ENCODE data around the gene GPATCH1.

GPATCH1 gene

DNA sequence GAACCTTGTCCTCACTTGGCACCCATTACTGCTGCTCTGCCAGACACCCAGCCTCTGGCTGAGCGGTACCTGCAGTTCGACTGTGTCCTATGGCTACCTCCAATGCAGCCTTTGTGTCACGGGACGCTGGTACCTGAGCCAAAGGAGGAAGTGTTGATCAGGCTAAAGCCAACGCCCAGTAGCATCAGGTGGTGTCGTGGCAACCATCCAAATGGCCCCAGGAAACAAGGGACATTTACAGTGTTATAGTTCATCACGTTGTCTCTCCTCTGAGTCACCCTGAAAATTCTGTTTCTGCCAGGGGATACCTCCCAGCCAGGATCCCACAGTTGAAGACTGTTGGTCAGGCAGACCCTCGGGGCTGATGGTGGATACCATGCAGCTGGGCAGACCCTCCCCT is 26.4 kb upstream of the GPATCH1 start:
- Histone ChIP-seq H3K36me3 (ENCODE audit: low read length) (no peaks in the 10 kb centered on the region), H3K9ac (ENCODE audit: low read length) (no peak overlapping the region), H3K4me2 (ENCODE audit: low read depth, low read length, poor library complexity, severe bottlenecking) (no peak overlapping the region), H3K27ac (ENCODE audit: low read depth, low read length) (no peak overlapping the region), H2AFZ (ENCODE audit: low read depth, low read length, severe bottlenecking) (no peak overlapping the region), H3K27me3 (ENCODE audit: low read length) (no peaks in the 10 kb centered on the region), H3F3A (ENCODE audit: insufficient read depth) (no peaks in the 10 kb centered on the region), H3K9me3 (ENCODE audit: insufficient read depth, low read length) (no peaks in the 10 kb centered on the region), H3K9me2 (replicated peaks; ENCODE audit: insufficient read depth, low read length) (no peaks in the 10 kb centered on the region), H3K79me2 (ENCODE audit: insufficient read depth, low read length) (peaks cover 12% of the 10 kb centered on the region; the same call in 1 of the 2 replicates), H3K4me3 (ENCODE audit: insufficient read depth, low read length, poor library complexity, severe bottlenecking) (no peak overlapping the region), H4K20me1 (ENCODE audit: low read depth, low read length) (no peaks in the 10 kb centered on the region; the same call in 1 of the 2 replicates)
- TF ChIP-seq, protein P1, sequence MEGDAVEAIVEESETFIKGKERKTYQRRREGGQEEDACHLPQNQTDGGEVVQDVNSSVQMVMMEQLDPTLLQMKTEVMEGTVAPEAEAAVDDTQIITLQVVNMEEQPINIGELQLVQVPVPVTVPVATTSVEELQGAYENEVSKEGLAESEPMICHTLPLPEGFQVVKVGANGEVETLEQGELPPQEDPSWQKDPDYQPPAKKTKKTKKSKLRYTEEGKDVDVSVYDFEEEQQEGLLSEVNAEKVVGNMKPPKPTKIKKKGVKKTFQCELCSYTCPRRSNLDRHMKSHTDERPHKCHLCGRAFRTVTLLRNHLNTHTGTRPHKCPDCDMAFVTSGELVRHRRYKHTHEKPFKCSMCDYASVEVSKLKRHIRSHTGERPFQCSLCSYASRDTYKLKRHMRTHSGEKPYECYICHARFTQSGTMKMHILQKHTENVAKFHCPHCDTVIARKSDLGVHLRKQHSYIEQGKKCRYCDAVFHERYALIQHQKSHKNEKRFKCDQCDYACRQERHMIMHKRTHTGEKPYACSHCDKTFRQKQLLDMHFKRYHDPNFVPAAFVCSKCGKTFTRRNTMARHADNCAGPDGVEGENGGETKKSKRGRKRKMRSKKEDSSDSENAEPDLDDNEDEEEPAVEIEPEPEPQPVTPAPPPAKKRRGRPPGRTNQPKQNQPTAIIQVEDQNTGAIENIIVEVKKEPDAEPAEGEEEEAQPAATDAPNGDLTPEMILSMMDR (IDR thresholded peaks at IDR 0.05; ENCODE audit: insufficient read depth, low read length, poor library complexity, severe bottlenecking) = no peak
- no peak for TF ChIP-seq EZH2phosphoT487 (conservative IDR thresholded peaks at IDR 0.05; ENCODE audit: low read length)

DNA sequence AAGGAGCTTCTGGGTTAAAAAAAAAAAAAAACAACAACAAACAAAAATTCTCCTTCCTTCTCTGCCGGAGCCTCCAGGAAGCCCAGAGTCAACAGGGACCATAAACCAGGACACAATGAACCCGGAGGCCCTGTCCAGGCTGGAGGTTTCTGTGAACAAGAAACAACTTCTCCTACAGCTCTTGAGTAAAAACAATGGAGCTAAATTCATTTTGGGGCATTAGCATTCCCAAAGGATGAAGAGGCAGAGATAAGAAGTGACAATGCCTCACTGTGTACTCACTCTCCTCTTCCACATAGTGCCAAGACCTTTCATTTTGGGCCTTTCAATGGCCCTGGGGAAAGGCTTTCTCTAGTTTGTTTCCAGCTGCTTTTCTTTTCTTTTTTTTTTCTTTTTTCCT is 25.3 kb upstream of the GPATCH1 start:
- Histone ChIP-seq H3K27me3 (ENCODE audit: low read length) (no peaks in the 10 kb centered on the region), H3K9me3 (ENCODE audit: insufficient read depth, low read length) (no peaks in the 10 kb centered on the region), H3K4me2 (ENCODE audit: low read depth, low read length, poor library complexity, severe bottlenecking) (no peak overlapping the region), H3K36me3 (ENCODE audit: low read length) (no peaks in the 10 kb centered on the region), H3K27ac (ENCODE audit: low read depth, low read length) (no peak overlapping the region), H3K9ac (ENCODE audit: low read length) (no peak overlapping the region), H3K4me3 (ENCODE audit: insufficient read depth, low read length, poor library complexity, severe bottlenecking) (no peak overlapping the region), H3K9me2 (replicated peaks; ENCODE audit: insufficient read depth, low read length) (no peaks in the 10 kb centered on the region), H2AFZ (ENCODE audit: low read depth, low read length, severe bottlenecking) (no peak overlapping the region), H3F3A (ENCODE audit: insufficient read depth) (no peaks in the 10 kb centered on the region), H4K20me1 (ENCODE audit: low read depth, low read length) (no peaks in the 10 kb centered on the region; the same call in 1 of the 2 replicates), H3K79me2 (ENCODE audit: insufficient read depth, low read length) (peaks cover 12% of the 10 kb centered on the region; the same call in 1 of the 2 replicates)
- TF ChIP-seq, protein P1 (IDR thresholded peaks at IDR 0.05; ENCODE audit: insufficient read depth, low read length, poor library complexity, severe bottlenecking) = no peak
- TF ChIP-seq EZH2phosphoT487 (conservative IDR thresholded peaks at IDR 0.05; ENCODE audit: low read length) = no peak

DNA sequence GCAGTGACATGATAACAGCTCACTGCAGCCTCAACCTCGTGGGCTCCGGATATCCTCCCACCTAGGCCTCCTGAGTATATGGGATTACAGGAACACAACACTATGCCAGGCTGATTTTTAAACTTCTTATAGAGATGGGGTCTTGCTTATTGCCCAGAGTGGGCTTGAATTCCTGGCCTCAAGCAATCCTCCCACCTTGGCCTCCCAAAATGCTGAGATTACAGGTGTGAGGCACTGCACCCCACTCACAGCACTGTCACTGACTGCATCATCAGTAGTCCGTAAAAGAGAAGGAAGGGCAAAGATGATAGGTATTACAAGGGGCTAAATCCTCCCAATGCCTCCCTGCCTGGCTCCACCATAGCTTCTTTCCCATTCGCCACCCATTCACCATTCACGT is 20.4 kb upstream of the GPATCH1 start:
- no peaks in the 10 kb centered on the region for H3K36me3 ChIP-seq (ENCODE audit: low read length)
- H3K27me3 ChIP-seq (ENCODE audit: low read length) = no peaks in the 10 kb centered on the region
- peaks cover 23% of the 10 kb centered on the region for H3K79me2 ChIP-seq (ENCODE audit: insufficient read depth, low read length)
- no peaks in the 10 kb centered on the region for H3K9me2 ChIP-seq (replicated peaks; ENCODE audit: insufficient read depth, low read length)
- TF ChIP-seq, protein P1 (IDR thresholded peaks at IDR 0.05; ENCODE audit: insufficient read depth, low read length, poor library complexity, severe bottlenecking) = no peak
- TF ChIP-seq EZH2phosphoT487 (conservative IDR thresholded peaks at IDR 0.05; ENCODE audit: low read length) = no peak
- no peak overlapping the region for H3K9ac ChIP-seq (ENCODE audit: low read length)
- peaks cover 5% of the 10 kb centered on the region; the same call in 1 of the 2 replicates for H4K20me1 ChIP-seq (ENCODE audit: low read depth, low read length)
- H3K4me2 ChIP-seq (ENCODE audit: low read depth, low read length, poor library complexity, severe bottlenecking) = no peak overlapping the region
- no peaks in the 10 kb centered on the region for H3K9me3 ChIP-seq (ENCODE audit: insufficient read depth, low read length)
- no peak overlapping the region for H3K4me3 ChIP-seq (ENCODE audit: insufficient read depth, low read length, poor library complexity, severe bottlenecking)
- H2AFZ ChIP-seq (ENCODE audit: low read depth, low read length, severe bottlenecking) = no peak overlapping the region
- no peaks in the 10 kb centered on the region for H3F3A ChIP-seq (ENCODE audit: insufficient read depth)
- no peak overlapping the region for H3K27ac ChIP-seq (ENCODE audit: low read depth, low read length)
